H9 (cell line): ENCODE measurements around the gene DHX35. TPM values are rescaled to one million over a fixed set of nuclear protein-coding genes. Genes with fewer than 3 reads are reported as not detected.

Experiments used
- DNase-seq: peaks from one replicate; pipeline ENCODE4 v3.0.0-alpha.2; 2017
- H2AFZ ChIP-seq: one replicate; pipeline ENCODE4 v1.6.1; 2013; ENCODE audit warnings: mild to moderate bottlenecking, low read length, control low read depth, moderate library complexity
- H2AK5ac ChIP-seq: 2 replicates; pipeline ENCODE4 v1.6.1; 2013; ENCODE audit warnings: low read length, control low read depth, mixed read lengths; ENCODE audit not compliant: insufficient read length
- H2BK120ac ChIP-seq: one replicate; pipeline ENCODE4 v1.6.1; 2013; ENCODE audit warnings: low read depth, mild to moderate bottlenecking, low read length, control low read depth, inconsistent platforms; ENCODE audit not compliant: poor library complexity, severe bottlenecking
- H2BK12ac ChIP-seq: 2 replicates; pipeline ENCODE4 v1.6.1; 2013; ENCODE audit warnings: low read length, control low read depth, mixed read lengths, low read depth; ENCODE audit not compliant: insufficient read length
- H2BK15ac ChIP-seq: 2 replicates; pipeline ENCODE4 v1.6.1; 2013; ENCODE audit warnings: low read depth, low read length, control low read depth
- H2BK20ac ChIP-seq: one replicate; pipeline ENCODE4 v1.6.1; 2013; ENCODE audit warnings: low read depth, mild to moderate bottlenecking, low read length, control low read depth, inconsistent platforms; ENCODE audit not compliant: poor library complexity, severe bottlenecking
- H2BK5ac ChIP-seq: 2 replicates; pipeline ENCODE4 v1.6.1; 2013; ENCODE audit warnings: low read length, control low read depth, mixed read lengths; ENCODE audit not compliant: insufficient read length
- H3K14ac ChIP-seq: 2 replicates; pipeline ENCODE4 v1.6.1; 2013; ENCODE audit warnings: low read length, control low read depth; ENCODE audit not compliant: insufficient read depth
- H3K18ac ChIP-seq: 2 replicates; pipeline ENCODE4 v1.6.1; 2013; ENCODE audit warnings: low read depth, mild to moderate bottlenecking, mixed read lengths, low read length, control low read depth; ENCODE audit not compliant: insufficient read length
- H3K23ac ChIP-seq: 2 replicates; pipeline ENCODE4 v1.6.1; 2013; ENCODE audit warnings: low read length, control low read depth, mixed read lengths, low read depth; ENCODE audit not compliant: insufficient read length
- H3K23me2 ChIP-seq: 2 replicates; pipeline ENCODE4 v1.6.1; 2013; ENCODE audit warnings: low read depth, mild to moderate bottlenecking, mixed read lengths, low read length, control low read depth; ENCODE audit not compliant: insufficient read length, poor library complexity, severe bottlenecking
- H3K27ac ChIP-seq: 2 replicates; pipeline ENCODE4 v1.5.1; 2013; ENCODE audit warnings: low read length, control low read depth, mixed read lengths, low read depth; ENCODE audit not compliant: insufficient read length
- H3K27me3 ChIP-seq: 2 replicates; pipeline ENCODE4 v1.6.1; 2013; ENCODE audit warnings: low read length, control low read depth, inconsistent platforms; ENCODE audit not compliant: insufficient read depth
- H3K4ac ChIP-seq: 2 replicates; pipeline ENCODE4 v1.6.1; 2013; ENCODE audit warnings: low read depth, mild to moderate bottlenecking, control low read depth, inconsistent platforms, low read length, moderate library complexity
- H3K4me1 ChIP-seq: 2 replicates; pipeline ENCODE4 v1.6.1; 2013; ENCODE audit warnings: low read length, control low read depth, inconsistent platforms; ENCODE audit not compliant: insufficient read depth
- H3K4me2 ChIP-seq: 2 replicates; pipeline ENCODE4 v1.6.1; 2013; ENCODE audit warnings: low read length, control low read depth, mixed read lengths; ENCODE audit not compliant: insufficient read length, insufficient read depth
- H3K56ac ChIP-seq: 2 replicates; pipeline ENCODE4 v1.6.1; 2013; ENCODE audit warnings: low read depth, mild to moderate bottlenecking, mixed read lengths, low read length, control low read depth; ENCODE audit not compliant: insufficient read length
- H3K79me1 ChIP-seq: 2 replicates; pipeline ENCODE4 v1.6.1; 2013; ENCODE audit warnings: low read depth, mild to moderate bottlenecking, moderate library complexity, low read length, control low read depth, inconsistent platforms; ENCODE audit not compliant: insufficient read depth, poor library complexity, severe bottlenecking
- H3K79me2 ChIP-seq: 2 replicates; pipeline ENCODE4 v1.6.1; 2013; ENCODE audit warnings: low read length, control low read depth, inconsistent platforms; ENCODE audit not compliant: insufficient read depth
- H3K9ac ChIP-seq: 2 replicates; pipeline ENCODE4 v1.6.1; 2013; ENCODE audit warnings: low read length, control low read depth, mixed read lengths; ENCODE audit not compliant: insufficient read length; ENCODE audit errors: extremely low read depth
- H3K9me3 ChIP-seq: one replicate; pipeline ENCODE4 v1.6.1; 2013; ENCODE audit warnings: low read depth, low read length, inconsistent platforms; ENCODE audit not compliant: control insufficient read depth
- H3T11ph ChIP-seq: one replicate; pipeline ENCODE4 v1.6.1; 2013; ENCODE audit warnings: mild to moderate bottlenecking, low read length, control low read depth, inconsistent platforms
- H4K20me1 ChIP-seq: one replicate; pipeline ENCODE4 v1.6.1; 2013; ENCODE audit not compliant: control insufficient read depth, insufficient read length, insufficient read depth
- H4K5ac ChIP-seq: 2 replicates; pipeline ENCODE4 v1.6.1; 2013; ENCODE audit warnings: low read depth, mild to moderate bottlenecking, mixed read lengths, low read length, control low read depth; ENCODE audit not compliant: insufficient read length
- H4K8ac ChIP-seq: replicated peaks from 2 replicates; pipeline ENCODE4 v1.6.1; 2013; ENCODE audit warnings: low read length, control low read depth, mixed read lengths, low read depth; ENCODE audit not compliant: insufficient read length
- H4K91ac ChIP-seq: 2 replicates; pipeline ENCODE4 v1.6.1; 2013; ENCODE audit warnings: low read depth, mild to moderate bottlenecking, moderate library complexity, mixed read lengths, low read length, control low read depth; ENCODE audit not compliant: insufficient read length
- H3K27ac Mint-ChIP-seq, 3 experiments: 2 replicates in 2 of 3; 3 replicates in 1 of 3; pipeline ENCODE4 v1.8.0; 2020 to 2021; ENCODE audit warnings: mixed read lengths in 3 of 3, mild to moderate bottlenecking in 1 of 3, moderate library complexity in 1 of 3
- H3K27me3 Mint-ChIP-seq: 2 replicates; pipeline ENCODE4 v1.8.0; 2021; ENCODE audit warnings: low read depth, mild to moderate bottlenecking, moderate library complexity, mixed read lengths
- H3K36me3 Mint-ChIP-seq, 3 experiments: 2 replicates in 2 of 3; 3 replicates in 1 of 3; pipeline ENCODE4 v1.8.0; 2020 to 2021; ENCODE audit warnings: low read depth in 3 of 3, mixed read lengths in 3 of 3; ENCODE audit not compliant: insufficient read depth in 1 of 3
- H3K4me1 Mint-ChIP-seq, 2 experiments: 2 replicates each; pipeline ENCODE4 v1.8.0; 2020; ENCODE audit warnings: mixed read lengths in 2 of 2
- H3K4me3 Mint-ChIP-seq, 2 experiments: 2 replicates in 1 of 2; 3 replicates in 1 of 2; pipeline ENCODE4 v1.8.0; 2020 to 2021; ENCODE audit warnings: mild to moderate bottlenecking in 2 of 2, mixed read lengths in 2 of 2, moderate library complexity in 1 of 2
- H3K9me3 Mint-ChIP-seq, 2 experiments: 2 replicates in 1 of 2; 3 replicates in 1 of 2; pipeline ENCODE4 v1.8.0; 2020; ENCODE audit warnings: mild to moderate bottlenecking in 2 of 2, mixed read lengths in 2 of 2, moderate library complexity in 1 of 2
- WGBS: extraction: QIAGEN DNeasy Blood & Tissue Kit; methylation state at CpG from one replicate; pipeline ENCODE4 v1.1.7; 2013; ENCODE audit warnings: missing lambda C conversion rate, low lambda C conversion rate, mixed read lengths; ENCODE audit not compliant: insufficient read length; ENCODE audit errors: extremely low coverage; 5-methylcytosine and 5-hydroxymethylcytosine counted together
- total RNA-seq: library from RNA; stranded (reverse); gene quantifications from 2 replicates; pipeline ENCODE4 v1.2.1, GENCODE V29; 2021
- TF ChIP-seq, protein P1 (sequence below): fragments of 200-600 bp; sonication (generic); conservative IDR thresholded peaks from 3 replicates; pipeline ENCODE4 v1.8.0; 2021; ENCODE audit warnings: antibody characterized with exemption, mild to moderate bottlenecking

DHX35 gene
- total RNA-seq, 1 experiment from 2014 or later: 14.4 TPM

DNA sequence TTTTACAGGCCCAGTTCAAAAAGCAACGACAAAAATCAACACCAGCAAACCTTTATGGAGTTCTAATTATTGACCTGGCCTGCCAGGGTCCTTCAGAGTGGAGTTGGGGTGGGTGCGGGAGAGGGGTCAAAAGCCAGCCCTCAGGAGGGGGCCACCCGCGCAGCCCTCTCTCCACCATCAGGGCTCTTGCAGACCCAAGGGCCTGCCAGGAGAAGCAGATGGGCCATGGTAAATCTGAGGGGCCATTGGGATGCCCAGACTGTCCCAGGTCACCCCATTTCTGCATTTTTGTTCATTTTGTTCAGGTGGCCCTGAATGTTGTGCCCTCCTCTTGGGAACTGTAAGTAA, 88.4 kb downstream of the DHX35 start:
- Mint-ChIP-seq H3K9me3 (no peaks in the 10 kb centered on the region), H3K36me3 (no peaks in the 10 kb centered on the region), H3K27me3 (peaks cover 19% of the 10 kb centered on the region), H3K4me1 (peaks cover 4 to 9% of the 10 kb centered on the region in 2 experiments), H3K4me3 (peak overlapping the region; percentile 69 to 76), H3K27ac (no peak overlapping the region)
- H3T11ph ChIP-seq: no peak overlapping the region
- H3K4me2 ChIP-seq: peak overlapping the region; percentile 97
- TF ChIP-seq, protein P1, sequence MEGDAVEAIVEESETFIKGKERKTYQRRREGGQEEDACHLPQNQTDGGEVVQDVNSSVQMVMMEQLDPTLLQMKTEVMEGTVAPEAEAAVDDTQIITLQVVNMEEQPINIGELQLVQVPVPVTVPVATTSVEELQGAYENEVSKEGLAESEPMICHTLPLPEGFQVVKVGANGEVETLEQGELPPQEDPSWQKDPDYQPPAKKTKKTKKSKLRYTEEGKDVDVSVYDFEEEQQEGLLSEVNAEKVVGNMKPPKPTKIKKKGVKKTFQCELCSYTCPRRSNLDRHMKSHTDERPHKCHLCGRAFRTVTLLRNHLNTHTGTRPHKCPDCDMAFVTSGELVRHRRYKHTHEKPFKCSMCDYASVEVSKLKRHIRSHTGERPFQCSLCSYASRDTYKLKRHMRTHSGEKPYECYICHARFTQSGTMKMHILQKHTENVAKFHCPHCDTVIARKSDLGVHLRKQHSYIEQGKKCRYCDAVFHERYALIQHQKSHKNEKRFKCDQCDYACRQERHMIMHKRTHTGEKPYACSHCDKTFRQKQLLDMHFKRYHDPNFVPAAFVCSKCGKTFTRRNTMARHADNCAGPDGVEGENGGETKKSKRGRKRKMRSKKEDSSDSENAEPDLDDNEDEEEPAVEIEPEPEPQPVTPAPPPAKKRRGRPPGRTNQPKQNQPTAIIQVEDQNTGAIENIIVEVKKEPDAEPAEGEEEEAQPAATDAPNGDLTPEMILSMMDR: no peak
- H4K20me1 ChIP-seq: no peaks in the 10 kb centered on the region
- H3K27me3 ChIP-seq: no peaks in the 10 kb centered on the region
- no peaks in the 10 kb centered on the region for H3K9me3 ChIP-seq
- H4K5ac ChIP-seq: no peak overlapping the region
- no peak overlapping the region for H2AFZ ChIP-seq
- H3K4me1 ChIP-seq: no peaks in the 10 kb centered on the region
- no peak for DNase-seq
- H3K23me2 ChIP-seq: peaks cover 10% of the 10 kb centered on the region
- no peak overlapping the region for H3K4ac ChIP-seq
- peak overlapping the region; percentile 17 for H3K9ac ChIP-seq
- H3K79me1 ChIP-seq: no peaks in the 10 kb centered on the region
- H2BK15ac ChIP-seq: no peak overlapping the region
- no peak overlapping the region for H2BK12ac ChIP-seq
- no peak overlapping the region for H3K23ac ChIP-seq
- no peak overlapping the region for H2BK20ac ChIP-seq
- H4K91ac ChIP-seq: no peak overlapping the region
- H3K27ac ChIP-seq: no peak overlapping the region
- H2BK5ac ChIP-seq: no peak overlapping the region
- no peak overlapping the region for H4K8ac ChIP-seq
- no peak overlapping the region for H3K14ac ChIP-seq
- no peaks in the 10 kb centered on the region for H3K79me2 ChIP-seq
- H2AK5ac ChIP-seq: no peak overlapping the region
- H3K18ac ChIP-seq: no peak overlapping the region
- no peak overlapping the region for H3K56ac ChIP-seq
- WGBS: no CpG with 5 or more reads among the region's 4 CpGs
- no peak overlapping the region for H2BK120ac ChIP-seq
